Measurements from ENCODE around the gene TRIO. TPM values are rescaled to one million over a fixed set of nuclear protein-coding genes. Genes with fewer than 3 reads are reported as not detected.

Gene TRIO
- total RNA-seq, 1 experiment from 2014 or later: 68.4 TPM

- POLR2A ChIA-PET: no interaction called here
Measured at GRCh38 chr5:14508046-14508445, 364.9 kb downstream of the TRIO start.

More at GRCh38 chr5:14508046-14508445, 364.9 kb downstream of the TRIO start:
- BruUV-seq (replicated peaks): no TSS peak
- Histone ChIP-seq H3K9ac (ENCODE audit: low read length) (no peak overlapping the region), H3K4me2 (ENCODE audit: low read length) (no peak overlapping the region), H4K20me1 (ENCODE audit: insufficient read depth) (no peaks in the 10 kb centered on the region), H2AFZ (ENCODE audit: low read depth, low read length, poor library complexity, severe bottlenecking) (no peak overlapping the region), H3K4me1 (ENCODE audit: control insufficient read depth in 1 of 2, insufficient read depth in 2 of 2, low read length in 2 of 2) (no peaks in the 10 kb centered on the region), H3K79me2 (ENCODE audit: insufficient read depth, low read length) (no peaks in the 10 kb centered on the region), H3K9me3 (ENCODE audit: control insufficient read depth in 1 of 2, insufficient read depth in 1 of 2, low read depth in 1 of 2, low read length in 2 of 2) (no peaks in the 10 kb centered on the region), H3K36me3 (ENCODE audit: control insufficient read depth in 1 of 2, insufficient read depth in 2 of 2, low read length in 2 of 2) (peaks cover 0 to 8% of the 10 kb centered on the region in 2 experiments; a peak in 3 of 4 replicates), H3K4me3 (replicated peaks in 1 of 2; ENCODE audit: low read depth in 1 of 2, low read length in 2 of 2) (no peak overlapping the region), H3K9me2 (ENCODE audit: insufficient read depth) (no peaks in the 10 kb centered on the region), H3K27ac (ENCODE audit: low read depth, low read length) (no peak overlapping the region), H3K27me3 (ENCODE audit: insufficient read depth, low read length) (no peaks in the 10 kb centered on the region)
- RAD21 ChIA-PET (ENCODE audit: low non-redundant PET in 1 of 2, low total read pairs in 2 of 2, uncharacterized antibody in 2 of 2, unreplicated experiment in 2 of 2): no interaction called here
- intact Hi-C loops (cut with micrococcal nuclease): no loop called here
- DNase-seq (ENCODE audit: low read depth, low spot score) (no peak), ATAC-seq (no peak)
- TF ChIP-seq ELF1 (IDR thresholded peaks at IDR 0.05; ENCODE audit: borderline replicate concordance, low read depth) (no peak), RAD21 (IDR thresholded peaks at IDR 0.05; ENCODE audit: low read depth) (no peak), ZFX (IDR thresholded peaks at IDR 0.05) (no peak), CTCF (IDR thresholded peaks at IDR 0.05 in 2 of 3, conservative IDR thresholded peaks at IDR 0.05 in 1 of 3; ENCODE audit: borderline replicate concordance in 1 of 3, insufficient read depth in 1 of 3, low read depth in 2 of 3, low read length in 2 of 3) (no peak), EZH2 (IDR thresholded peaks at IDR 0.05) (no peak), POLR2AphosphoS5 (IDR thresholded peaks at IDR 0.05; ENCODE audit: low read depth, low read length) (no peak), YY1 (IDR thresholded peaks at IDR 0.05; ENCODE audit: extremely low read depth, insufficient replicate concordance, low read depth, low read length) (no peak), EZH2phosphoT487 (IDR thresholded peaks at IDR 0.05; ENCODE audit: borderline replicate concordance) (no peak), MAX (IDR thresholded peaks at IDR 0.05) (no peak), FOSL1 (IDR thresholded peaks at IDR 0.05; ENCODE audit: low read depth) (no peak), JUND (IDR thresholded peaks at IDR 0.05) (no peak), ZBTB33 (IDR thresholded peaks at IDR 0.05; ENCODE audit: extremely low read depth, insufficient replicate concordance, low read length) (no peak), CBX3 (IDR thresholded peaks at IDR 0.05; ENCODE audit: low read depth) (no peak), REST (IDR thresholded peaks at IDR 0.05; ENCODE audit: low read depth) (no peak), SIN3A (IDR thresholded peaks at IDR 0.05; ENCODE audit: low read depth) (no peak), POLR2A (IDR thresholded peaks at IDR 0.05; ENCODE audit: borderline replicate concordance, extremely low read depth, insufficient read depth, insufficient read length) (no peak), TCF7L2 (IDR thresholded peaks at IDR 0.05; ENCODE audit: borderline replicate concordance, extremely low read depth, insufficient read depth, insufficient read length) (no peak), SP1 (IDR thresholded peaks at IDR 0.05; ENCODE audit: low read depth) (no peak), CEBPB (IDR thresholded peaks at IDR 0.05; ENCODE audit: low read depth) (no peak)
- CTCF ChIA-PET: no interaction called here

Data from HCT116 (cell line).